PFSK-1 (cell line): ENCODE measurements around the gene FOS. TPM values are rescaled to one million over a fixed set of nuclear protein-coding genes. Genes with fewer than 3 reads are reported as not detected.

ENCODE experiments used
- FOXP2 ChIP-seq: optimal IDR thresholded peaks from 2 replicates; pipeline ENCODE3; 2011; ENCODE audit warnings: borderline replicate concordance, control low read depth, inconsistent platforms; ENCODE audit not compliant: insufficient read depth; ENCODE audit errors: extremely low read length, extremely low read depth
- POLR2AphosphoS5 ChIP-seq: IDR thresholded peaks from 2 replicates; pipeline ENCODE4 v1.6.1; 2012; ENCODE audit warnings: low read depth, mild to moderate bottlenecking, control low read depth, low read length, moderate library complexity
- REST ChIP-seq, 2 experiments: IDR thresholded peaks; 2 replicates each; pipeline versions ENCODE4 v1.6.1 to v1.8.0; 2011 to 2012; ENCODE audit warnings: low read depth in 2 of 2, low read length in 2 of 2, control low read depth in 1 of 2, inconsistent platforms in 1 of 2, mild to moderate bottlenecking in 1 of 2, moderate library complexity in 1 of 2; ENCODE audit not compliant: insufficient read depth in 1 of 2
- SIN3A ChIP-seq: IDR thresholded peaks from 2 replicates; pipeline ENCODE4 v1.6.1; 2012; ENCODE audit warnings: mild to moderate bottlenecking, low read length, moderate library complexity, borderline replicate concordance; ENCODE audit not compliant: insufficient read depth
- TAF1 ChIP-seq: IDR thresholded peaks from 2 replicates; pipeline ENCODE4 v1.6.1; 2012; ENCODE audit warnings: low read length, control low read depth, borderline replicate concordance; ENCODE audit not compliant: insufficient read depth
- polyA plus RNA-seq: library from polyadenylated mRNA; unstranded; fragments of >200 nt; gene quantifications from one replicate; pipeline ENCODE4 v1.2.1, GENCODE V29; 2012; ENCODE audit warnings: low read depth, missing spikeins; ENCODE audit not compliant: insufficient read length

FOS gene
- polyA plus RNA-seq: 52.1 TPM

DNA sequence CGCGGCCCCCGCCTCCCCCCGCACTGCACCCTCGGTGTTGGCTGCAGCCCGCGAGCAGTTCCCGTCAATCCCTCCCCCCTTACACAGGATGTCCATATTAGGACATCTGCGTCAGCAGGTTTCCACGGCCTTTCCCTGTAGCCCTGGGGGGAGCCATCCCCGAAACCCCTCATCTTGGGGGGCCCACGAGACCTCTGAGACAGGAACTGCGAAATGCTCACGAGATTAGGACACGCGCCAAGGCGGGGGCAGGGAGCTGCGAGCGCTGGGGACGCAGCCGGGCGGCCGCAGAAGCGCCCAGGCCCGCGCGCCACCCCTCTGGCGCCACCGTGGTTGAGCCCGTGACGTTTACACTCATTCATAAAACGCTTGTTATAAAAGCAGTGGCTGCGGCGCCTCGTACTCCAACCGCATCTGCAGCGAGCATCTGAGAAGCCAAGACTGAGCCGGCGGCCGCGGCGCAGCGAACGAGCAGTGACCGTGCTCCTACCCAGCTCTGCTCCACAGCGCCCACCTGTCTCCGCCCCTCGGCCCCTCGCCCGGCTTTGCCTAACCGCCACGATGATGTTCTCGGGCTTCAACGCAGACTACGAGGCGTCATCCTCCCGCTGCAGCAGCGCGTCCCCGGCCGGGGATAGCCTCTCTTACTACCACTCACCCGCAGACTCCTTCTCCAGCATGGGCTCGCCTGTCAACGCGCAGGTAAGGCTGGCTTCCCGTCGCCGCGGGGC, at the start of gene FOS:
FOS (plus strand) TSS at position 407 of the 731 bp plus-strand sequence; CDS start at position 562, 155 bp downstream.
- TF ChIP-seq REST (IDR thresholded peaks at IDR 0.05; ENCODE audit: insufficient read depth in 1 of 2, low read depth in 2 of 2, low read length in 2 of 2): no peak
- TF ChIP-seq FOXP2: no peak
- TF ChIP-seq POLR2AphosphoS5: peak; percentile 96
- TF ChIP-seq TAF1: peak; percentile 89
- 0 out of 2 replicates have a peak, but pooled peaks have one; percentile 62 for TF ChIP-seq SIN3A

- TF ChIP-seq REST (IDR thresholded peaks at IDR 0.05; ENCODE audit: insufficient read depth in 1 of 2, low read depth in 2 of 2, low read length in 2 of 2) (no peak), SIN3A (no peak), FOXP2 (no peak), POLR2AphosphoS5 (no peak), TAF1 (no peak)
Measured at GRCh38 chr14:75229661-75230139, 48.9 kb upstream of the FOS start.

DNA sequence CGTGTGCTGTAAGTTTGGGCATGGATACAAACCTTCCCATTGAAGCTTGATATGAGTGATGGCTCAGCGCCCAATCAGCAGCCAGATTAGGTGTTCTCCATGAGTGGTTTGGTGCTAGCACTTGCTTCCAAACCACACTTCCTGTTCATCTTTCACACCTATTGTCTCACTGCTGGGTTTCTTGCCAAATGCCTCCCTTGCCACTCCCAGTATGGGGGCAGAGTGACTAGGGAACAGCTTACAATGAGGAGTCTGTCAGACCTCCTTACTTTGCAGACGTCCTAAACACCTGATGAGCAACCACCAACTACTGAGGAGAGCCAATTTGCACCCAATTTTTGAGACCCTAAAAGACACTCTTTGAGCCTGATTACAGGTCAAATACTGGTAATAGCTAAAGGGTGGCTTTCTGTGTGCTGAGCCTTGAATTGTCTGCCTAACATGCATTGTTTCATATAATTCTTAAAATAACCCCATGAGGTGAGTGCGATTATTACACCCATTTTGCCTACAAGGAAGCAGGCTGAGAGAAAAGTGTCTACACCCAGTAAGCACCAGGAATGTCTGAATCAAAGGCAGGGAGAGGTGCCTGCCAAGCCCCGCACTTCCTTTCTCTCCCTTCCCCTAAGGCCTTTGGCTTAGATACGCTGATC, 48.4 kb upstream of the FOS start:
- TF ChIP-seq SIN3A: no peak
- TF ChIP-seq TAF1: no peak
- no peak for TF ChIP-seq REST (IDR thresholded peaks at IDR 0.05; ENCODE audit: insufficient read depth in 1 of 2, low read depth in 2 of 2, low read length in 2 of 2)
- TF ChIP-seq POLR2AphosphoS5: no peak
- TF ChIP-seq FOXP2: no peak

GRCh38 chr14:75231320-75231719, 47.3 kb upstream of the FOS start:
- TF ChIP-seq SIN3A: no peak
- TF ChIP-seq TAF1: no peak
- TF ChIP-seq REST (IDR thresholded peaks at IDR 0.05; ENCODE audit: insufficient read depth in 1 of 2, low read depth in 2 of 2, low read length in 2 of 2): no peak
